ENCODE results near the gene RWDD4. TPM values are rescaled to one million over a fixed set of nuclear protein-coding genes. Genes with fewer than 3 reads are reported as not detected.

RWDD4 gene
- total and polyA plus RNA-seq, 2 of the 4 experiments (the other 2 are of a cell fraction) = 8.5 to 8.8 TPM

GRCh38 chr4:183638436-183638835 lies 20.5 kb downstream of the RWDD4 start:
- intact Hi-C loops (cut with micrococcal nuclease) = loop anchor here (5.0 kb wide), 1 partner anchor 131 kb away; the partner anchor contains the start of gene ING2
- Histone ChIP-seq H3K4ac (ENCODE audit: low read depth, low read length) (peak overlapping the region; percentile 77), H4K20me1 (ENCODE audit: insufficient read depth, low read length) (no peaks in the 10 kb centered on the region), H4K91ac (ENCODE audit: insufficient read depth, low read depth, low read length) (peak overlapping the region; percentile 83), H3K27ac (ENCODE audit: insufficient read depth, low read length) (peak overlapping the region; percentile 84), H3K4me1 (ENCODE audit: control insufficient read depth, insufficient read depth, low read length) (peaks cover 19% of the 10 kb centered on the region), H2BK5ac (ENCODE audit: low read depth, low read length, poor library complexity, severe bottlenecking) (peak overlapping the region; percentile 76), H3K9me3 (ENCODE audit: control insufficient read depth, insufficient read depth, low read length) (no peaks in the 10 kb centered on the region), H4K8ac (ENCODE audit: low read depth in 2 of 2, low read length in 2 of 2) (peak overlapping the region in 1 of 2 experiments; percentile 71; a peak in 2 of 4 replicates), H3K23ac (ENCODE audit: low read depth, low read length) (no peak overlapping the region), H3K18ac (ENCODE audit: low read depth, low read length) (peak overlapping the region; percentile 88), H3K4me2 (ENCODE audit: low read depth, low read length) (no peak overlapping the region), H2AK9ac (replicated peaks; ENCODE audit: low read depth, low read length, poor library complexity) (no peak overlapping the region), H3K79me1 (ENCODE audit: low read depth in 1 of 2, low read length in 2 of 2) (no peaks in the 10 kb centered on the region), H3K4me3 (ENCODE audit: insufficient read depth, low read depth, low read length) (no peak overlapping the region), H2AFZ (replicated peaks; ENCODE audit: low read length, poor library complexity) (peak overlapping the region; percentile 58), H3K36me3 (ENCODE audit: control insufficient read depth, insufficient read depth, low read length) (peaks cover 5% of the 10 kb centered on the region; the same call in 1 of the 2 replicates), H2BK15ac (ENCODE audit: low read depth, low read length) (no peak overlapping the region), H3K14ac (replicated peaks; ENCODE audit: low read depth, low read length) (0 out of 2 replicates have a peak overlapping the region, but pooled peaks have one; percentile 54), H3K9ac (ENCODE audit: low read depth, low read length) (no peak overlapping the region), H3K56ac (ENCODE audit: extremely low read depth, insufficient read depth, low read length) (no peak overlapping the region), H3K27me3 (ENCODE audit: control insufficient read depth, insufficient read depth, low read length) (no peaks in the 10 kb centered on the region), H2BK20ac (ENCODE audit: low read depth, low read length) (peak overlapping the region; percentile 49), H2BK120ac (ENCODE audit: low read depth, low read length) (peak overlapping the region; percentile 84), H4K5ac (ENCODE audit: low read depth, low read length) (peak overlapping the region; percentile 42; the same call in 1 of the 2 replicates), H2AK5ac (ENCODE audit: low read depth, low read length) (peak overlapping the region; percentile 64; the same call in 1 of the 2 replicates), H3K9me1 (ENCODE audit: insufficient read depth, low read length) (no peaks in the 10 kb centered on the region; the same call in none of the 2 replicates)
- no CpG with 5 or more reads among the region's 5 CpGs for WGBS, 2 experiments (ENCODE audit: extremely low coverage in 2 of 2, insufficient read length in 1 of 2)
- peak; percentile 59 for DNase-seq
- ChIA-PET CTCF (interaction anchor here (0.6 kb wide), 1 partner anchor 152 kb away, joined by 3 read pairs; no protein-coding TSS in a partner anchor), POLR2A (ENCODE audit: unreplicated experiment) (no interaction called here)
- in situ Hi-C loops (cut with MboI; ENCODE audit: low sequenced_read_pairs) = no loop called here
- dilution Hi-C loops (cut with HindIII; ENCODE audit: low sequenced_read_pairs, unreplicated experiment) = no loop called here
- ATAC-seq (ENCODE audit: low read depth) = peak; percentile 36
- no TSS peak for BruUV-seq (replicated peaks)
- TF ChIP-seq, protein P1, sequence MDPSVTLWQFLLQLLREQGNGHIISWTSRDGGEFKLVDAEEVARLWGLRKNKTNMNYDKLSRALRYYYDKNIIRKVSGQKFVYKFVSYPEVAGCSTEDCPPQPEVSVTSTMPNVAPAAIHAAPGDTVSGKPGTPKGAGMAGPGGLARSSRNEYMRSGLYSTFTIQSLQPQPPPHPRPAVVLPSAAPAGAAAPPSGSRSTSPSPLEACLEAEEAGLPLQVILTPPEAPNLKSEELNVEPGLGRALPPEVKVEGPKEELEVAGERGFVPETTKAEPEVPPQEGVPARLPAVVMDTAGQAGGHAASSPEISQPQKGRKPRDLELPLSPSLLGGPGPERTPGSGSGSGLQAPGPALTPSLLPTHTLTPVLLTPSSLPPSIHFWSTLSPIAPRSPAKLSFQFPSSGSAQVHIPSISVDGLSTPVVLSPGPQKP (IDR thresholded peaks at IDR 0.05; ENCODE audit: borderline replicate concordance, low read depth, low read length) = no peak
- TF ChIP-seq CEBPB (IDR thresholded peaks at IDR 0.05; ENCODE audit: low read depth, low read length) = peak; percentile 69
